Keratinocyte (primary cell): ENCODE results near the gene MYO16.

Source experiments
- CTCF ChIP-seq, 3 experiments: IDR thresholded peaks in 1 of 3; conservative IDR thresholded peaks in 1 of 3; optimal IDR thresholded peaks in 1 of 3; 2 replicates in 2 of 3; 3 replicates in 1 of 3; pipeline versions ENCODE3 to v1.5.1; 2011; ENCODE audit warnings: low read length in 3 of 3, mild to moderate bottlenecking in 3 of 3, moderate library complexity in 2 of 3, control low read depth in 1 of 3, inconsistent platforms in 1 of 3; ENCODE audit not compliant: insufficient read depth in 2 of 3; ENCODE audit errors: extremely low read depth in 1 of 3
- EZH2 ChIP-seq: IDR thresholded peaks from one replicate; pipeline ENCODE4 v1.6.1; 2012; ENCODE audit warnings: inconsistent platforms, mild to moderate bottlenecking, low read length, moderate library complexity

- no peak for TF ChIP-seq CTCF (optimal IDR thresholded peaks at IDR 0.05 in 1 of 3, IDR thresholded peaks at IDR 0.05 in 1 of 3, conservative IDR thresholded peaks at IDR 0.05 in 1 of 3; ENCODE audit: extremely low read depth in 1 of 3, insufficient read depth in 2 of 3, low read length in 3 of 3)
- no peak for TF ChIP-seq EZH2
Measured at GRCh38 chr13:109220631-109221030, 591.2 kb downstream of the MYO16 start.
